NCI-H526 treated with DMSO at 0.1 percent for 48 hours (cell line): Measurements from ENCODE around the gene MEF2A.

ENCODE experiments used
- DNase-seq: peaks from one replicate; lab custom pipeline; 2025; lab: John Stamatoyannopoulos, UW

MEF2A gene

GRCh38 chr15:99706557-99707303 lies 140.9 kb downstream of the MEF2A start:
- DNase-seq = no peak

GRCh38 chr15:99707473-99708270 lies 141.9 kb downstream of the MEF2A start:
- DNase-seq = no peak

DNA sequence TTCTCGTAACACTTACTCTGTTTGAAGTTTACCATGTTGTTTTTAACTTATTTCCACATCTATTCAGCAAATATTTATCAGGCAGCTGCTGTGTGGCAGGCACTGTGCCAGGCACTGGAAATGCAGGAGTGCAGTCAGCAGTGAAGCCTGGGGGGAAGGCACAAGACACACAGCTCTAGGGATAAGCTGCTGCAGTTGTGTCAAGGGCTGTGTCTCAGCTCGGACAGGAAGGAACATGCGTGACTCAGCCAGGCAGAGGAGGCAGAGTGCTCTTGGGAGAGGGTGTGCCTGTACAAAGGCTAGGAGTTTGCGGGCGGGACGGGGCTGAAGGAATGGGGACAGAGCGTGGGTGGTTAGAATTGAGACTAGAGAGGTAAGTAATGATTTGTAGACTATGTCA lies 142.8 kb downstream of the MEF2A start:
- no peak for DNase-seq

DNA sequence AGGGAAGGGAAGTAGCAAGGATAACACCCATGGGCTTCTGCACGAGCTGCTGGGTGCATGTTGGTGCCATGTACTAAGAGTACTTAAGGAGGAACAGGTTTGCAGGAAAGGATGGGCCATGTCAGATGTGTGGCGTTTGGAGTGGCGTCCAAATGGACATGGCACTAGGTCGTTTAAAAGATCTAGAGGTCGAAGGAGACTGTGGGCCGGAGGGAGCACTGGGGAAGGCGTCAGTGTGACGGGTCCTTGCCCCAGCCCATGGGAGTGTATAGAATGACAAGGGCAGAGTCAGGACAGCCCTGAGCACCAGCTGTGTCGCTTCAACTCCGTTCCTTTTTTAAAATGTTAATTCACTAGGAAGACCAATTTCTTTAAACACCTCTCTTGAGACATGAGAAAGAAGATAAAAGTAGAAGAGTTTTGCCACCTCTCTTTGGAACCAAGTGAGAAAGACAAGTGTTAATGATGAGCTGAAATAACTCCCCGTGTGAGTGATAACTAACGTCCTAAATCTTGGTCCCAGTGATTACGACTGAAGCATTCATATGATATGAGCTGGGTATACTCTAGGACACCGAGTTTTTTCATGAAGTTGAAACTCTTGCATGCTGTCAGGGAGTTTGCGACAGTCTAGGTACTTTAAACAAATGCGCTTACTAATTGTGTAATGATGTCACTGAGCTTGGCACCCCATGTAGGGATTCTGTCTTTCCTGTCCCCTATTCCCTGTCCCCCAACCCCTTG lies 143.6 kb downstream of the MEF2A start:
- no peak for DNase-seq

DNA sequence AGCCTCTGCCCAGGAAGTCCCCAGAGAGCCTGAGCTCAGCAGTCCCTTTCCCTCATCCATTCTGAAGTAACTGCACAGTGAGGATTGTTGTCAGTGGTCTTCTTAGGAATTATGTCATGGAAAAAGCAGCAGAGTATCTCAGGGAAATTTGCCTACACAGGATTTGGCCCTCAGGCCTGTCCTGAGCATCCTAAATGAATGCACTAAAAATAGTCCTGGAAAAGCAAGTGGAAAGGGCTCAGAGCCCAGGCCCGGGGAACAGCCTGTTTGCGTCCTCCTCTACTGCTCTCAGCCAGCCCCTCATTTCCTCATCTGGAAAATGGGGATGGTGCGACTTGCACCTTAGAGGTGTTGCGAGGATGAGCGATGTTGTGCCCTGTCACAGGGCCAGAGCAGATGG lies 145.8 kb downstream of the MEF2A start:
- DNase-seq = no peak

DNA sequence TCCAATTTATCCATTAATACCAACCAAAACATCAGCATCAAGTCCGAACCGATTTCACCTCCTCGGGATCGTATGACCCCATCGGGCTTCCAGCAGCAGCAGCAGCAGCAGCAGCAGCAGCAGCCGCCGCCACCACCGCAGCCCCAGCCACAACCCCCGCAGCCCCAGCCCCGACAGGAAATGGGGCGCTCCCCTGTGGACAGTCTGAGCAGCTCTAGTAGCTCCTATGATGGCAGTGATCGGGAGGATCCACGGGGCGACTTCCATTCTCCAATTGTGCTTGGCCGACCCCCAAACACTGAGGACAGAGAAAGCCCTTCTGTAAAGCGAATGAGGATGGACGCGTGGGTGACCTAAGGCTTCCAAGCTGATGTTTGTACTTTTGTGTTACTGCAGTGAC lies 146.6 kb downstream of the MEF2A start:
- no peak for DNase-seq

GRCh38 chr15:99716540-99717095 lies 150.8 kb downstream of the MEF2A start:
- DNase-seq = no peak

- DNase-seq = no peak
Measured at GRCh38 chr15:99717161-99718009, 151.6 kb downstream of the MEF2A start.

GRCh38 chr15:99718421-99718820 lies 152.6 kb downstream of the MEF2A start:
- DNase-seq = no peak

- DNase-seq = no peak
Measured at GRCh38 chr15:99719096-99719541, 153.3 kb downstream of the MEF2A start.

DNA sequence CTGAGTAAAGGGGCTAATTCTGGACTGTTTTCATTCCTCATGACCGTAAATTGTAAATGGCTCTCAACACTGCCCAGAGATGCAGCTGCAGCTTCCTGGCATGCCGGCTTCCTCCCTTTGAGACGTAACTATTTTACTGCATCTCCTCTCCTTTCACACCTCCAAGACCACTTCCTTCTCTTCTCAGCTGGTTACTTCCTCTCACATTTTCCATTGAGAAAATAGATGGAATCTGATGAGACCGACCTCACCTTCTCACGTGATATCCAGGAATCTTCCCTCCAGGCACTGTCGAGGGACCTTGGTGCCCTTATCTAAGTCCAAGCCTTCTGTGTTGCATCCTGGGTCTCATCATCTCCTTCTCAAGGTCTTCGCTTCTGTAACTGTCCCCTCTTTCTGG lies 154.7 kb downstream of the MEF2A start:
- DNase-seq = no peak

DNA sequence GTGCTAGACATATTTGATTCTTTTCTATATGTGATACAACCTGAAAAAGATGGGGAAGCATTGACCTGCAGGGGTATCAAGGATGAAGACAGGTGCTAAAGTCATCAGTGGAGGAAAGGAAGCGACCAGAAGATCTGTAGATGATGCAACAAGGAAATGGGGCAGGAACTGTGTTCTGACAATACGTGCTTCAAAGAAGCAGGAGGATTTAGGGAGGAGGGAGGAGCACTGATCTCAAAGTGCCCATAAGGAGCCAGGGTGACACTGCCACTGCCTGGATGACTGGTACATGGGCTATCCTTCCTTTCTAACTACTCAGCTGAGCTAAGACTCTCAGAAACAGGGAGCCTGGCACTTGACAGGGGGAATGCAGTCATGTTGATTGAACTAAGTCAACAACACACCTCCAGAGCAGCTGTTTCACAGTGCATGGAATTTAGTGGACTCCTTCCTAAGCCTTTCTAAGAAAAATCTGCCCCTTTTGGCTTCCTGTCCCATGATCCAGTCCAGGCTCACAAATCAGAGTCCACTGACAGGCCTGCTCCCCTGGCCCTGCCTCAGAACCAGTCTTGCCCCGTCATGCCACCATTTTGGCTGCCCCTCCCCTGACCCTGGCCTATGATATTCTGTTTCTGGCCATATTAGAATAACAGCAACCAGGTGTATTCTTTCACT lies 155.5 kb downstream of the MEF2A start:
- DNase-seq = no peak

DNA sequence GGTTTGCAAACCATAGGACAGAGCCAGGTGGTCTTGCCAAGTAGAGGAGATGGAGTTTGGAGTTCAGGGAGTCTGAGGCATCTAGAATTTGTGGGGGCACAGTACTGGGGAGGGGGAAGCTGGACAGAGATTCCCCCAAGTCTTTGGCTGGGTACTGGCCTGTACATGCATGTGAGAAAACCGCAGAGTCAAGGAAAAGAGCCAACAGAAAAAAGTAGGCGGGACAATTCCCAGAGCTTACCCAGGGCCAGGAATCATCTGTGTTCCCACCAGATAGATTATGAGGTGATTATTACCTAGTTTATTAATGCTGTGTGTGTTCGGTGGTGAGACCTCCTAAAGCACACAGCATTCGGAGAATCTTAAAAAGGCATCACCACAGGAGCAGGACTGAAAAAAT lies 156.1 kb downstream of the MEF2A start:
- no peak for DNase-seq

DNA sequence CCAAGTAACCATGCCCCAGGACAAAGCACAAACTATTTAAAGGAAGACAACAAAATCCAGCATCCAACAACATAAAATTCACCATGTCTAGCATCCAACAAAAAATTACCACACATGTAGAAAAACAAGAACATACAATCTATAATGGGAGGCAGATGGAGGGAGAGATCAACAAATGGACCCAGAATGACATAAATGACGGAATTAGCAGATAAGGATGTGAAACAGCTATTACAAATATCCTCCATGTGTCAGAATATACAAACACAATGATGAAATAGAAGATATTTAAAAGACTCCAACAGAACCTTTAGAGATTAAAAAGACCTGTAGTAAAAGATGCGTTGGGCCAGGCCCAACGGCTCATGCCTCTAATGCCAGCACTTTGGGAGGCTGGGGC lies 156.6 kb downstream of the MEF2A start:
- DNase-seq = no peak

GRCh38 chr15:99726333-99726732 lies 160.5 kb downstream of the MEF2A start:
- no peak for DNase-seq

- DNase-seq = no peak
Measured at GRCh38 chr15:99727330-99727729, 161.5 kb downstream of the MEF2A start.

DNA sequence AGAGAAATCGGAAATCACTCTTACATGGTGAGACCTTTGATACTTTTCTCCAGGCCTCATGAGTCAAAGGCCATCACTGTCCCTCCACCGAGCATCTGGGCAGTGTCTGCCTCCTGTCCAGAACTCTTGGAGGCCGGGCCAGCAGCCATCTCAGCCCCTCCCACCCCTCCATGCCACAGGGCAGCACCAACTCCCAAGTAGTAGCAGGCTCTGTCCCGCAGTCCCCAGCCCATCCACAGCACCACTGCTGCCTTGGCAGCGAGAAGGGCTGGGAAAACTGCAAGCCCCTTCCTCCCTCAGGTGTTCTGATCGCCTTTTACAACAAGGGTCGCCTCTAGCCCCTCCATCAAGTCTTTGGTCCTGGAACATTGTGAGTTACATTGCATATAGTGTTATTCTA lies 161.9 kb downstream of the MEF2A start:
- DNase-seq = no peak

- no peak for DNase-seq
Measured at GRCh38 chr15:99728916-99729315, 163.1 kb downstream of the MEF2A start.

DNA sequence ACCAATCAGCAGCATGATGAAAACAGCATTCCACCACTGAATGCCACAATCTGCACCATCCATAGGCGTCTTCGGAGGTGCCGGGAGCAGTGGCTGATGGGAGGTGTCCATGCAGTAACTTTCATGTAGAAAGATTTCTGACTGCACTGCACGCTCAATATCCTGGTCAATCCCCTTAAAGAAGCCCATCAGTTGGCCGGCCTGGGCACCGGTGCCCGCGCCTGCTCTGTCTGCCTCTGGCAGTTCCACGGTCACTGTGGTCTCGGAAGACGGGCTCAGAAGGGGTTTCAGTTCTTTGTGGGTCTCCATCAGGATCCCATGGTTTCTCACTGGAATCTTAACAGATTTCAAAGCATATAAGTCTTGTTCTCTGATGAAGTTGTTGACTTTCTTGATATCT lies 163.5 kb downstream of the MEF2A start:
- DNase-seq = no peak

DNA sequence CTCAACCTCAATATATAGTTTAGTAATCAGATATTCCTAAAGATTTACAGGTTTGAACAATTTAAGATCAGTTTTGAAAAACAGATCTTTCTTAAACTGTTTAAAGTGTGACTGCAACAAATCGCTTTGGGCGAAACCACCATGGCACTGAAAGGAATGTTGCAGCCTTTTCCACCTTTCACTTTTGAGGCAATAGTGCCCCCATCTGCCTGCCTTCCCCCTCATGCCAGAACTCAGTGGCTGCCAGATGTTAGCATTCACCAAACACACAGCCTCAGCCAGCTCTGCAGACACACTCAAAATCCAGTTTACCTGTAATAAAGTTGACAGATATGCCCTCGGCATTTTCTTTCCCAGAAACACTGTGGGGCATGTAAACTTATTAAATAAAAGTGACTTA lies 164.1 kb downstream of the MEF2A start:
- DNase-seq = no peak
